ENCODE data around the gene PLAA.
"Not testable (repeated sequence)": the region's sequence is repeated elsewhere in the genome, so short reads cannot be mapped to it uniquely, and the experiment has no call there.

PLAA gene

GRCh38 chr9:26928902-26929495, 18.0 kb downstream of the PLAA start:
- DNase-seq: no peak

GRCh38 chr9:26925609-26926008, 21.4 kb downstream of the PLAA start:
- no peak for DNase-seq

- no peak for DNase-seq
Observed at GRCh38 chr9:26919698-26920097, 27.3 kb downstream of the PLAA start.

- no peak for DNase-seq
Observed at GRCh38 chr9:26913138-26913668, 33.8 kb downstream of the PLAA start.

- DNase-seq: no peak
Observed at GRCh38 chr9:26904671-26905070, 42.4 kb downstream of the PLAA start.

GRCh38 chr9:26904070-26904469, 43.0 kb downstream of the PLAA start:
- DNase-seq: no peak

GRCh38 chr9:26893030-26893676, 53.9 kb downstream of the PLAA start:
- no peak for DNase-seq

GRCh38 chr9:26892251-26893029, 54.6 kb downstream of the PLAA start, which contains the start of gene CAAP1:
Gene CAAP1, minus strand, starts transcription at chr9:26892802. Its CDS starts 87 bp downstream, at chr9:26892715.
- peak; percentile 86 for DNase-seq

GRCh38 chr9:26891726-26892125, 55.3 kb downstream of the PLAA start:
- DNase-seq: no peak

GRCh38 chr9:26888271-26888670, 58.8 kb downstream of the PLAA start:
- DNase-seq: no peak

GRCh38 chr9:26882154-26882553, 64.9 kb downstream of the PLAA start:
- no peak for DNase-seq

GRCh38 chr9:26880262-26880661, 66.8 kb downstream of the PLAA start:
- DNase-seq: no peak

GRCh38 chr9:26875155-26875554, 71.9 kb downstream of the PLAA start:
- DNase-seq: not testable (repeated sequence)

- no peak for DNase-seq
Observed at GRCh38 chr9:26870292-26870691, 76.8 kb downstream of the PLAA start.

- DNase-seq: no peak
Observed at GRCh38 chr9:26863074-26863473, 84.0 kb downstream of the PLAA start.

- no peak for DNase-seq
Observed at GRCh38 chr9:26856413-26857032, 90.5 kb downstream of the PLAA start.

All from KG1 (cell line).